ENCODE data around the gene PLCZ1. TPM values are rescaled to one million over a fixed set of nuclear protein-coding genes. Genes with fewer than 3 reads are reported as not detected.

PLCZ1 gene
- total RNA-seq, 1 donor from 2014 or later, result not detected

Other genes with a start within 250 kb of the PLCZ1 start
- not detected for gene CAPZA3, start 107 bp upstream of the PLCZ1 start, total RNA-seq

Data from occipital lobe (tissue), 1 donor.